ENCODE measurements around the gene AADACL3. TPM values are rescaled to one million over a fixed set of nuclear protein-coding genes. Genes with fewer than 3 reads are reported as not detected.

The AADACL3 gene
- total RNA-seq, 3 donors from 2014 or later: under 0.01 TPM; not detected in 2

- no peak overlapping the region for H3K4me3 ChIP-seq
- peak in 1 of 3 donors; percentile 29 for TF ChIP-seq POLR2AphosphoS5 (IDR thresholded peaks at IDR 0.05)
- TF ChIP-seq POLR2A (IDR thresholded peaks at IDR 0.05): no peak
- DNase-seq (ENCODE audit: low spot score in 2 of 2): peak in 1 of 2 donors; percentile 62
- intact Hi-C loops (cut with DNase I; ENCODE audit: low total_unique reads): no loop called here
- no peaks in the 10 kb centered on the region for H3K36me3 ChIP-seq
- H3K9me3 ChIP-seq: no peaks in the 10 kb centered on the region
- peak overlapping the region; percentile 36 to 60 for H3K27ac ChIP-seq
- H3K27me3 ChIP-seq: no peaks in the 10 kb centered on the region
- H3K4me1 ChIP-seq: no peaks in the 10 kb centered on the region
Measured at GRCh38 chr1:12677565-12677964, 38.3 kb upstream of the AADACL3 start.

DNA sequence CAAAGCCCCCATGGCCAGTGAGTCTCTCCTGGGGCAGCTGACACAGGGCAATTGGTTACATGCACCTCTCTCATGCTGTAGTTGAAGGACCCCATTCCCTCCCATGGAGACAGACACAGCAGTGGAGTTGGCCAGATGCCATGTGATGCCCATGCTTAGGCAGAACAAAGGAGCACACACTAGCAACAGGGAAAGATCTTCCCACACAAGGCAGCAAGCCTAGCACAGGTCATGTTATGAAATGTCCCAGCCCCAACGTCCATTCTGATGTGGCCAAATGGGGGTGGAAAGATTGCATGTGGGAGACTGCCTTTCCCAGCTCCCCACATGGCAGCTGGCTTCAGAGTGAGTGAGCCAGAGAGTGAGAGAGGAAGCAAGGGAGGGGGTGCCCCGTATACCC is 37.6 kb upstream of the AADACL3 start:
- Histone ChIP-seq H3K27ac (peak overlapping the region; percentile 25 to 60), H3K27me3 (peaks cover 0 to 3% of the 10 kb centered on the region in 2 donors), H3K36me3 (no peaks in the 10 kb centered on the region), H3K9me3 (no peaks in the 10 kb centered on the region), H3K4me3 (no peak overlapping the region), H3K4me1 (no peaks in the 10 kb centered on the region)
- no peak for TF ChIP-seq CTCF (IDR thresholded peaks at IDR 0.05)
- no peak for TF ChIP-seq POLR2A (IDR thresholded peaks at IDR 0.05)
- no peak for TF ChIP-seq POLR2AphosphoS5 (IDR thresholded peaks at IDR 0.05)
- peak in 1 of 2 donors; percentile 23 for DNase-seq (ENCODE audit: low spot score in 2 of 2)
- intact Hi-C loops (cut with DNase I; ENCODE audit: low total_unique reads): no loop called here

GRCh38 chr1:12678820-12679219 is 37.1 kb upstream of the AADACL3 start:
- intact Hi-C loops (cut with DNase I; ENCODE audit: low total_unique reads): no loop called here
- Histone ChIP-seq H3K4me1 (no peaks in the 10 kb centered on the region), H3K27me3 (peaks cover 0 to 3% of the 10 kb centered on the region in 2 donors), H3K9me3 (no peaks in the 10 kb centered on the region), H3K27ac (peak overlapping the region in 1 of 2 donors; percentile 25), H3K4me3 (no peak overlapping the region), H3K36me3 (no peaks in the 10 kb centered on the region)
- no peak for TF ChIP-seq POLR2AphosphoS5 (IDR thresholded peaks at IDR 0.05)
- TF ChIP-seq POLR2A (IDR thresholded peaks at IDR 0.05): no peak
- TF ChIP-seq CTCF (IDR thresholded peaks at IDR 0.05): no peak
- no peak for DNase-seq (ENCODE audit: low spot score in 2 of 2)

GRCh38 chr1:12690156-12690555 is 25.8 kb upstream of the AADACL3 start:
- no peaks in the 10 kb centered on the region for H3K4me1 ChIP-seq
- H3K4me3 ChIP-seq: no peak overlapping the region
- H3K27ac ChIP-seq: no peak overlapping the region
- no peaks in the 10 kb centered on the region for H3K27me3 ChIP-seq
- H3K9me3 ChIP-seq: no peaks in the 10 kb centered on the region
- no peaks in the 10 kb centered on the region for H3K36me3 ChIP-seq
- no peak for DNase-seq (ENCODE audit: low spot score in 2 of 2)
- intact Hi-C loops (cut with DNase I; ENCODE audit: low total_unique reads): no loop called here
- TF ChIP-seq POLR2AphosphoS5 (IDR thresholded peaks at IDR 0.05): no peak
- TF ChIP-seq CTCF (IDR thresholded peaks at IDR 0.05): no peak
- TF ChIP-seq POLR2A (IDR thresholded peaks at IDR 0.05): no peak

- intact Hi-C loops (cut with DNase I; ENCODE audit: low total_unique reads): no loop called here
- DNase-seq (ENCODE audit: low spot score in 2 of 2): no peak
- H3K36me3 ChIP-seq: no peaks in the 10 kb centered on the region
- H3K4me1 ChIP-seq: no peaks in the 10 kb centered on the region
- no peak overlapping the region for H3K4me3 ChIP-seq
- no peaks in the 10 kb centered on the region for H3K27me3 ChIP-seq
- peak overlapping the region in 1 of 2 donors; percentile 19 for H3K27ac ChIP-seq
- no peaks in the 10 kb centered on the region for H3K9me3 ChIP-seq
- TF ChIP-seq POLR2A (IDR thresholded peaks at IDR 0.05): no peak
- TF ChIP-seq CTCF (IDR thresholded peaks at IDR 0.05): no peak
- TF ChIP-seq POLR2AphosphoS5 (IDR thresholded peaks at IDR 0.05): no peak
Measured at GRCh38 chr1:12692967-12693782, 22.7 kb upstream of the AADACL3 start.
